Measurements from ENCODE around the gene ITGA6. TPM values are rescaled to one million over a fixed set of nuclear protein-coding genes. Genes with fewer than 3 reads are reported as not detected.

The ITGA6 gene
- total and polyA plus RNA-seq, 2 experiments from 2014 or later, result 32.9 to 124 TPM

DNA sequence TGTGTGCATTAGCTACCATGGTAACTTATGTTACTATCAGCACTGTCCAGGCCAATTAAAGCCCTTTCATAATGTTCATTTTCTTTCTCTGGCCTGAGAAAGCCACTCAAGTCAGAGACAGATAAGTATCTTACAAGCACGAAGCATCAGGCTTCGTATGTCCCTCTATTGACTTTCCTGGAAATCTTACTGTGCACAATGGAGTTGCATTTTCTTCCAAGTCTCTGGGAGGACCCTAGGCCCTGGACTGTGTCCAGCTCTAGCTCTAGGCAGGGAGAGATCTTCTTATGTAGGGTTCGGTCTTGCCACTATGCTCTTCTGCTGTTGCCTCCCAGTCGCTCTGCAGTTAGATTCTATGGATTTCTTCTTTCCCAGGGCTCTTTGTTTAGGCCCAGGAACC is 40.0 kb upstream of the ITGA6 start:
- ATAC-seq (no peak), DNase-seq (ENCODE audit: low spot score) (no peak)
- no peaks in the 10 kb centered on the region for H3K79me2 ChIP-seq (replicated peaks; ENCODE audit: insufficient read depth)
- no peaks in the 10 kb centered on the region for H3K27me3 ChIP-seq (ENCODE audit: insufficient read depth)
- H3K9me3 Mint-ChIP-seq, result no peaks in the 10 kb centered on the region
- no peaks in the 10 kb centered on the region for H3K27me3 Mint-ChIP-seq (ENCODE audit: insufficient read depth, low read depth, poor library complexity)
- no peak overlapping the region for H3K4me3 Mint-ChIP-seq
- no peak overlapping the region for H3K4me3 ChIP-seq
- no peak for TF ChIP-seq CREB1 (CRISPR knock-in tag; IDR thresholded peaks at IDR 0.05; ENCODE audit: low read depth)
- TF ChIP-seq ZNF331 (CRISPR knock-in tag; IDR thresholded peaks at IDR 0.05; ENCODE audit: low read depth), result no peak
- TF ChIP-seq, protein P1, sequence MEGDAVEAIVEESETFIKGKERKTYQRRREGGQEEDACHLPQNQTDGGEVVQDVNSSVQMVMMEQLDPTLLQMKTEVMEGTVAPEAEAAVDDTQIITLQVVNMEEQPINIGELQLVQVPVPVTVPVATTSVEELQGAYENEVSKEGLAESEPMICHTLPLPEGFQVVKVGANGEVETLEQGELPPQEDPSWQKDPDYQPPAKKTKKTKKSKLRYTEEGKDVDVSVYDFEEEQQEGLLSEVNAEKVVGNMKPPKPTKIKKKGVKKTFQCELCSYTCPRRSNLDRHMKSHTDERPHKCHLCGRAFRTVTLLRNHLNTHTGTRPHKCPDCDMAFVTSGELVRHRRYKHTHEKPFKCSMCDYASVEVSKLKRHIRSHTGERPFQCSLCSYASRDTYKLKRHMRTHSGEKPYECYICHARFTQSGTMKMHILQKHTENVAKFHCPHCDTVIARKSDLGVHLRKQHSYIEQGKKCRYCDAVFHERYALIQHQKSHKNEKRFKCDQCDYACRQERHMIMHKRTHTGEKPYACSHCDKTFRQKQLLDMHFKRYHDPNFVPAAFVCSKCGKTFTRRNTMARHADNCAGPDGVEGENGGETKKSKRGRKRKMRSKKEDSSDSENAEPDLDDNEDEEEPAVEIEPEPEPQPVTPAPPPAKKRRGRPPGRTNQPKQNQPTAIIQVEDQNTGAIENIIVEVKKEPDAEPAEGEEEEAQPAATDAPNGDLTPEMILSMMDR (conservative IDR thresholded peaks at IDR 0.05; ENCODE audit: low read depth in 2 of 2), result no peak
- TF ChIP-seq, protein P2, sequence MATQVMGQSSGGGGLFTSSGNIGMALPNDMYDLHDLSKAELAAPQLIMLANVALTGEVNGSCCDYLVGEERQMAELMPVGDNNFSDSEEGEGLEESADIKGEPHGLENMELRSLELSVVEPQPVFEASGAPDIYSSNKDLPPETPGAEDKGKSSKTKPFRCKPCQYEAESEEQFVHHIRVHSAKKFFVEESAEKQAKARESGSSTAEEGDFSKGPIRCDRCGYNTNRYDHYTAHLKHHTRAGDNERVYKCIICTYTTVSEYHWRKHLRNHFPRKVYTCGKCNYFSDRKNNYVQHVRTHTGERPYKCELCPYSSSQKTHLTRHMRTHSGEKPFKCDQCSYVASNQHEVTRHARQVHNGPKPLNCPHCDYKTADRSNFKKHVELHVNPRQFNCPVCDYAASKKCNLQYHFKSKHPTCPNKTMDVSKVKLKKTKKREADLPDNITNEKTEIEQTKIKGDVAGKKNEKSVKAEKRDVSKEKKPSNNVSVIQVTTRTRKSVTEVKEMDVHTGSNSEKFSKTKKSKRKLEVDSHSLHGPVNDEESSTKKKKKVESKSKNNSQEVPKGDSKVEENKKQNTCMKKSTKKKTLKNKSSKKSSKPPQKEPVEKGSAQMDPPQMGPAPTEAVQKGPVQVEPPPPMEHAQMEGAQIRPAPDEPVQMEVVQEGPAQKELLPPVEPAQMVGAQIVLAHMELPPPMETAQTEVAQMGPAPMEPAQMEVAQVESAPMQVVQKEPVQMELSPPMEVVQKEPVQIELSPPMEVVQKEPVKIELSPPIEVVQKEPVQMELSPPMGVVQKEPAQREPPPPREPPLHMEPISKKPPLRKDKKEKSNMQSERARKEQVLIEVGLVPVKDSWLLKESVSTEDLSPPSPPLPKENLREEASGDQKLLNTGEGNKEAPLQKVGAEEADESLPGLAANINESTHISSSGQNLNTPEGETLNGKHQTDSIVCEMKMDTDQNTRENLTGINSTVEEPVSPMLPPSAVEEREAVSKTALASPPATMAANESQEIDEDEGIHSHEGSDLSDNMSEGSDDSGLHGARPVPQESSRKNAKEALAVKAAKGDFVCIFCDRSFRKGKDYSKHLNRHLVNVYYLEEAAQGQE (IDR thresholded peaks at IDR 0.05; ENCODE audit: unreplicated experiment), result no peak
- TF ChIP-seq, protein P3, sequence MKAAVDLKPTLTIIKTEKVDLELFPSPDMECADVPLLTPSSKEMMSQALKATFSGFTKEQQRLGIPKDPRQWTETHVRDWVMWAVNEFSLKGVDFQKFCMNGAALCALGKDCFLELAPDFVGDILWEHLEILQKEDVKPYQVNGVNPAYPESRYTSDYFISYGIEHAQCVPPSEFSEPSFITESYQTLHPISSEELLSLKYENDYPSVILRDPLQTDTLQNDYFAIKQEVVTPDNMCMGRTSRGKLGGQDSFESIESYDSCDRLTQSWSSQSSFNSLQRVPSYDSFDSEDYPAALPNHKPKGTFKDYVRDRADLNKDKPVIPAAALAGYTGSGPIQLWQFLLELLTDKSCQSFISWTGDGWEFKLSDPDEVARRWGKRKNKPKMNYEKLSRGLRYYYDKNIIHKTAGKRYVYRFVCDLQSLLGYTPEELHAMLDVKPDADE (IDR thresholded peaks at IDR 0.05), result no peak
- no peak for TF ChIP-seq ZNF114 (CRISPR knock-in tag; IDR thresholded peaks at IDR 0.05)
- no peak for TF ChIP-seq STAT1 (IDR thresholded peaks at IDR 0.05; ENCODE audit: unreplicated experiment)
- H3K36me3 Mint-ChIP-seq (ENCODE audit: low read depth), result no peaks in the 10 kb centered on the region; the same call in 1 of the 3 replicates
- 0 out of 2 replicates have a peak, but pooled peaks cover 1% of the 10 kb centered on the region for H3F3A ChIP-seq (replicated peaks; ENCODE audit: low read depth)
- H3K4me1 ChIP-seq (ENCODE audit: insufficient read depth), result peaks cover 11% of the 10 kb centered on the region
- H2AFZ ChIP-seq, result 0 out of 2 replicates have a peak overlapping the region, but pooled peaks have one; percentile 25
- H3K36me3 ChIP-seq (ENCODE audit: insufficient read depth), result no peaks in the 10 kb centered on the region
- H3K27ac Mint-ChIP-seq, result no peak overlapping the region
- H3K4me2 ChIP-seq, result no peak overlapping the region
- H3K4me1 Mint-ChIP-seq, result peaks cover 20% of the 10 kb centered on the region
- no peak overlapping the region for H3K27ac ChIP-seq (ENCODE audit: low read depth)
- H4K20me1 ChIP-seq (replicated peaks; ENCODE audit: insufficient read depth), result no peaks in the 10 kb centered on the region
- H3K9me2 ChIP-seq (ENCODE audit: insufficient read depth), result peaks cover 15% of the 10 kb centered on the region; the same call in 1 of the 2 replicates

DNA sequence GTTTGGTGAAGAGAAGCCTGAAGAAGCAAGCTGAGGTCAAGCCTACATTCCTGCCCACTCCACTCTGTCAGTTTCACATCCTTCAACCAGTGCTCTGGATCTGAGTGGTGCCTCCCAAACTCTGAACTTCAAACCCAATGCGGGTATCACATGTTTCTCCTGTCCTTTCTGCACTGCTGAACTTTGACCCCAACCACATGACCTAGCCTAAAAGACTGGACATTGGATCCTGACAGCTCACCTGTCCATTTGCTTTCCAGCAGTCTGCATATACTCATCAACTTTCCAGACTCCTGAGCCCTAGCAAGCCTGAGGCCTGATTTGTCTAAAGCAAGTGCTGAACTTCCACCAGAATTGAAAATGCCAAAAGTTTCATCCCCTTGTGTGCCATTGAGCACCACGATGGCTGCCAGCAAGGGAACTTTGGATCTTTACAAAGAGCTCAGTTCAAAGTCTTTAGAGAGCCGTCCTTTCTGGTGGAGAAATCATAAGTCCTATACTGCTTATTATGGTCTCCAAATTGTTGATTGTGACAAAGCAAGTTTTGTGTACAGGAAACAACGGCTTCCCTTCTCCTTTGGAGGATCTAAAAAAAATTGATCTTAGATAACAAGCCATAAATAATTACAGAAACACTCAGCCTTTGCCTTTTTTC is 37.6 kb upstream of the ITGA6 start:
- Histone ChIP-seq H2AFZ (peak overlapping the region; percentile 19), H3K27ac (ENCODE audit: low read depth) (no peak overlapping the region), H3F3A (replicated peaks; ENCODE audit: low read depth) (no peaks in the 10 kb centered on the region)
- no peak for TF ChIP-seq ZNF114 (CRISPR knock-in tag; IDR thresholded peaks at IDR 0.05)
- TF ChIP-seq EZH2 (IDR thresholded peaks at IDR 0.05; ENCODE audit: low read depth, unreplicated experiment), result no peak

More for the DNA sequence above, 37.6 kb upstream of the ITGA6 start:
- DNase-seq (ENCODE audit: low spot score) (no peak), ATAC-seq (no peak)
- H3K4me1 Mint-ChIP-seq, result peaks cover 13% of the 10 kb centered on the region
- Histone ChIP-seq H3K36me3 (ENCODE audit: insufficient read depth) (no peaks in the 10 kb centered on the region), H3K9me2 (ENCODE audit: insufficient read depth) (peaks cover 15% of the 10 kb centered on the region; the same call in 1 of the 2 replicates), H3K4me3 (no peak overlapping the region), H3K27me3 (ENCODE audit: insufficient read depth) (no peaks in the 10 kb centered on the region), H4K20me1 (replicated peaks; ENCODE audit: insufficient read depth) (no peaks in the 10 kb centered on the region), H3K79me2 (replicated peaks; ENCODE audit: insufficient read depth) (no peaks in the 10 kb centered on the region), H3K4me1 (ENCODE audit: insufficient read depth) (peaks cover 8% of the 10 kb centered on the region; the same call in 1 of the 2 replicates), H3K4me2 (no peak overlapping the region)
- H3K27me3 Mint-ChIP-seq (ENCODE audit: insufficient read depth, low read depth, poor library complexity), result no peaks in the 10 kb centered on the region
- H3K27ac Mint-ChIP-seq, result no peak overlapping the region
- no peak overlapping the region for H3K4me3 Mint-ChIP-seq
- H3K9me3 Mint-ChIP-seq, result no peaks in the 10 kb centered on the region
- H3K36me3 Mint-ChIP-seq (ENCODE audit: low read depth), result no peaks in the 10 kb centered on the region; the same call in 2 of the 3 replicates

Data from GM23338 (cell line).